HG03097 (cell line): ENCODE data around the gene FABP6.
A peak's percentile ranks its signal among the peaks of the same experiment; 100 is the strongest.
"Not testable (repeated sequence)": the region's sequence is repeated elsewhere in the genome, so short reads cannot be mapped to it uniquely, and the experiment has no call there.

Experiments used
- ATAC-seq: cut with Tn5 transposase; IDR thresholded peaks from one replicate; pipeline ENCODE4 v1.9.1; 2021; ENCODE audit not compliant: unreplicated experiment, low FRiP score

The FABP6 gene

DNA sequence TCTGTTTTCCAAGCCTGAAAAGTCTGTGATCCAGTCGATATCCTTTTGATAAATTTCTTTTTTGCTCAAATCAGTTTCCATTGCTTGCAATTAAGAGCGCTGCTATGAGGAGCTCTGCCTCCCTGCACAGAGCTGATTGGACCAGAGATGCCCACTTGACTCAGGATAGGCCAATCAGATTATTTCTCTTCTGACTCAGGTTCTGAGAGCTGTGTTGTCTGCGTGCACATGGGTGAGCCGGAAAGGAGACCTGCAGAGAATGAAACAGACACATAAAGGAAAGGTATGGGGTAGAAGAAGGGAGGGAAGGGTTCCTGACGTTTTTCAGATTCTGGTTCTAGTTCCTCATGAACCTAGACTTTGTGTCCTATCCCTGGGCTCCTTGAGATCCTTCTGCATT lies 15.8 kb upstream of the FABP6 start:
- ATAC-seq: no peak

DNA sequence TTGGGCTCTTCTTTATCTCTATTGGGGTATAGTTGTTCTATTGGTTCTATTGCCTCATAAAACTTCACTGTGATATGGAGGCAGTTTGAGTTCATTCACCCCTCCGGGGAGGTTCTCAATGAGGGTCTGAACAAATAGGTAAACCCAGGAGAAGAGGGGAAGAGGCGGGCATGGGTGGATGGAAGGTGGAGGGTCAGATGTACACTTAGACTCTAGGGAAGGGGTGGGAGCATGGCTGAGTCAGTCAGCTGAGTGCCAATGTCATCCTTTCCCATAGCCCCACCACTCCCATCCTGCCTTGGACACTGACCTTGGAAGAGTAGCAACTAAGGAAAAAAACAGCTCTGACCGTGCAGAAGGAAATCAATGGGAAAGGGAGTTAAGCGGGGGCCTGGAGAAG lies 9.9 kb upstream of the FABP6 start:
- no peak for ATAC-seq

DNA sequence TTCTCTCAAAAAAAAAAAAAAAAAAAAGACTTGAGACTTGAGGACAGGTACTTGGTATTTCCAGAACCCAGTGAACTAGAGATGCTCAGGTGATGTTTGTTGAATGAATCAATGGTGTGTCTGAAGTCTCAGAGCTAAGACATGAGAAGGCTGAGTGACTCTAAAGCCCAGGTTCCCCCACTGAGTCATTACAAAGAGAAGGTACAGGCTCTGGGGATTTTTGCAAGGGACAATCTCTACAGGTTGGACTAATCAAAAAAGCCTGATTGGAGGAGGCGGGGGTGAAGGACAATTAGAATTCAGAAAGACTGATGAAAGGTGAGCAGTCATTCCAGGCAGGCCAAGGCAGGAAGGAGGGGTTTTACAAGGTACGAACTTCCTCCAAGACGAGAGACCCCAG lies 8.2 kb upstream of the FABP6 start:
- no peak for ATAC-seq

DNA sequence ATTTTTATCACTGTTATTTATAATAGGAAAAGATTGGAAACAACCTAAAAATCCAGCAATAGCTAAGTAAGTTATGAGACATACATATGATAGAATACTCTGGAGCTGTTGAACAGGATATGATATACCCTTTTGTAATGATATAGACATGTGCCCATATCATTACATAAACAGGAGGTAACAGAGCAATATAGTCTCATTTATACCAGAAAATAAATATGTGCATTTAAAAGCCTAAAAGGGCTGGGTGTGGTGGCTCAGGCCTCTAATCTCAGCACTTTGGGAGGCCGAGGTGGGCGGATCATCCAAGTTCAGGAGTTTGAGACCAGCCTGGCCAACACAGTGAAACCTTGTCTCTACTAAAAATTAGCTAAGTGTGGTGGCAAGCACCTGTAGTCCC lies 2.3 kb upstream of the FABP6 start:
- no peak for ATAC-seq

DNA sequence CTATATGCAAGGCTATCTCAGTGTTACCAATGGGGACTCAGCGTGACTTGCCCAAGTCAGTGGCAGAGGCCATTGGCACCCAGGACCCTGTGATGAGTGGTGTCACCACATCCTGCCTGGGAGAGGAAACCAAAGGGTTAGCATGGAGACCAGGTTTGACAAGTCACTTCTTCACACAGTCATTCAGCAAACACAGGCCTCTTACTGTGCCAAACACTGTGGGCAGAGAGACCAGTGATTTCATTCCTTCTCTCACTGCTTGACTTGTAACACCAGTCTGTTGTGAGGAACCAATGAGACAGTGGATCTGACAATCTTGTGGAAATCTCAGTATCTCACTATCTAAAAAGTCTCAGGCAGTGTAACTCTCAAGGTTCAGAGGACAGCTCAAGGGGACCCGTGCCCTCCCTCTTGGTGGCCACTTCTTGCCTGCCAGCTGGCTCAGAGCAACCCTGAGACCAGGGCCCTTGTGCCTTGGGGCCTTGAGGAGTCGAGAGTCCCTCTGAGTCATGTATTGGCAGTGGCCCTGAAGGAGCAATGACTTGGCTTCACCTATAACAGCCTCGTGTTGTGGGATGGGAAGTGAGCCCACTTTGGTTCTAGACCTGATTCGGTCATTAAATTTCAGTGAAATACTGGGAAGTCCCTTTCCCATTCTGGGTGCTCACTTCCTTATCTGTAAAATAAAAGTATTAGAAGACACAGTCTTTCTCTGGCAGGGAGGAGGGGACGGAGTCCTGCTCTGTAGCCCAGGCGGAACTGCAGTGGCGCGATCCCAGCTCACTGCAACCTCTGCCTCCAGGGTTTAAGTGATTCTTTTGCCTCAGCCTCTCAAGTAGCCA lies 1.6 kb downstream of the FABP6 start:
- peak; percentile 58 for ATAC-seq

DNA sequence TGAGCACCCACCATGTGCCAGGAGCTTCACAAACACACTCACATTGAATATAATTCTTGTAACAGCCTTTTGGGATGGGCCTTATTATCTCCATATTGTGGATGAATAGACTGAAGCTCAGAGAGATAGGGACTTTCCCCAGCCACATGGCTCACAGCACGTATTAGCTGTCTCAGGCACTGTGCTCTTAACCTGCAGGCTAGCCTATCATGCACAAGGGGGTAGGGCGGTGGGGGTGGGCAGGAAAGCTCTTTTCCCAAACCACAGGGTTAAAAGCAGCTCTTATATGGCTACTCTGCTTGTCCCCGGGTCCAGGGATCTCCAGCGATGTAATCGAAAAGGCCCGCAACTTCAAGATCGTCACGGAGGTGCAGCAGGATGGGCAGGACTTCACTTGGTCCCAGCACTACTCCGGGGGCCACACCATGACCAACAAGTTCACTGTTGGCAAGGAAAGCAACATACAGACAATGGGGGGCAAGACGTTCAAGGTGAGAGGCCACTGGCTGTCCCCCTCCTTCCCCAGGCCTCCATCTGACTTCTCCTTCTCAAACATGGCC lies 2.6 kb downstream of the FABP6 start:
- no peak for ATAC-seq

DNA sequence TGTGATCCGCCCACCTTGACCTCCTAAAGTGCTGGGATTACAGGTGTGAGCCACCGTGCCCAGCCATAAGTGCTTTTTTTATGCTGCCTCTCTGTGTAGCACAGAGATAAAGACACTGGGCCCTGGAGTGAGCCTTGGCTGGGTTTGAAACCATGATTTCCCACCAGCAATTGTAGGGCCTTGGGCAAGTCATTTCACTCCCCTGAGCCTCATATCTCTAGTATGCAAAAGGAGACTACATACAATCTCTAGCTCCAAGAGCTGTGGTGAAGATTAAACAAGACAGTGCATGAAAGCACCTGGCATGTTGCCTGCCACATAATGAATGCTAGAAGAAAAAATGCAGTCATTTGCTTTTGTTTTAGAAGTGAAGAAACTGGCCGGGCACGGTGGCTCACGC lies 3.9 kb downstream of the FABP6 start:
- ATAC-seq: no peak

DNA sequence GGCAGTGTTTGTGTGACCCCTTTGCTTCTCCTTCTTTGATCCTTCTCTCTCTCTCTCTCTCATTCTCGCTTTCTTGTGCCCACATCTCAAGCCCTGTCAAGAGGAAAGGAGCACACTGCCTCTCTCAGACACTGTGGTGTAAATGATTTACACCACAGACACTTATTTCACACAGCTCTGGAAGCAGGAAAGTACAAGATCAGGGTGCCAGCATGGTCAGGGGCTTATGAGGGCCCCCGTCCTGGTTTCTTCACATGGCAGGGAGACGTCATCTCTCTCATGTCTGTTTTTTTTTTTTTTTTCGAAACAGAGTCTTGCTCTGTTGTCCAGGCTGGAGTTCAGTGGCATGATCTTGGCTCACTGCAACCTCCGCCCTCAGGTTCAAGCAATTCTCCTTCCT lies 6.4 kb downstream of the FABP6 start:
- ATAC-seq: no peak

DNA sequence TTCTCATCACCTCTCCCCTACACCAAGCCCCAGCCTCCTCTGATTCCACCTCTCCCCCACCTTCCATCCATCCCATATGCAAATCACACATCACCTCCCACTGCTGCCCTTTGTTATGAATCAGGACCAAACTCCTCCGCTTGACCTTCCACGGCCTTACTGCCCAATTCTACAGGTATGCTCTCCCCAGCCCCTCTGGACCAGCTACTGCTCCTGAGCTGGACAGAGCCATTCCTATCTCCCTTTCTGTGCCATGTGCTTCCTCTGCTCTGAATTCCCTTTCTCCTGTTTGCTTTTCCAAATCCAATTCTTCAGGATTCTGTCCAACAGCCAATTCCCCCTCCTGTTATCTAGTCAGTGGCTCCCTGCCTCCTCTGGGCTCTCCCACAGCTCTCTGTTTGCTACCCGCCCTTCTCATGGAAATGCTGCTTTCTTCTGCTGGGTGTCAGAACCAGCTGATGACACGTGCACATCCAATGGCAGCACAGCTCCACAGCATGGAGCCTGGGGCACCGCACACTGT lies 8.3 kb downstream of the FABP6 start:
- no peak for ATAC-seq

DNA sequence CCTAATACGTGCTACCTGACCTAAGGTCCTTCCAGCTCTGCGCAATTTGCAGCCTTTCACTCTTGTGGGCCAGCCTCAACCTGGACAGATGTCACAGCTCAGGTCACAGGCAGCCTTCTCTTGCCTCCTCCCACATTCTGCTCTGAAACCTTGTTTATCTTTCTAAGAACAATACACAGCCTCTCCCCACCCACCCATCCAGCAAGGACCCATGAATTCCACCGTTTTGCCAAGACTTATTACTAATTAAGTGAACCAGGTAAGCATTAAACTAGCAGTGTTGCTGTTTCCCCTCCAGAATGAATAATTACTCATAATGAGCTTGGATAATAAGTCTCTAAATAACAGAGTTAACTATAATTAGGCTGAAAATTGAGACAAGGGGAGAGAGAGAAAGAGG lies 11.0 kb downstream of the FABP6 start:
- ATAC-seq: no peak

DNA sequence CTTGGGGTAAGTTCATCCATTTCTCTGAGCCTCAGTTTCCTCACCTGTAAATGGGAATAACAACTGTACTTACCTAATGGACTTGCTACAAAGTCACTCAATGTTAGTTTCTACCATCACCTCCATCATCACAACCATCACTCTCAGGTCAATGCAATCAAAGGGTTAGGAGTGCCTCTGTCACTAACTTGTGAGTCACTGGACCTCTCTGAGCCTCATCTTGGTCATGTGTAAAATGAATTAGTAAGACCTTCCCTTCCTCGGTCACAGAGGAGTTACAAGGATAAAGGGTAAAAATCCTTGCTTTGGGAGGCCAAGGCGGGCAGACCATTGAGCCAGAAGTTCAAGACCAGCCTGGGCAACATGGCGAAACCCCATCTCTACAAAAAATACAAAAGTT lies 12.8 kb downstream of the FABP6 start:
- ATAC-seq: no peak

DNA sequence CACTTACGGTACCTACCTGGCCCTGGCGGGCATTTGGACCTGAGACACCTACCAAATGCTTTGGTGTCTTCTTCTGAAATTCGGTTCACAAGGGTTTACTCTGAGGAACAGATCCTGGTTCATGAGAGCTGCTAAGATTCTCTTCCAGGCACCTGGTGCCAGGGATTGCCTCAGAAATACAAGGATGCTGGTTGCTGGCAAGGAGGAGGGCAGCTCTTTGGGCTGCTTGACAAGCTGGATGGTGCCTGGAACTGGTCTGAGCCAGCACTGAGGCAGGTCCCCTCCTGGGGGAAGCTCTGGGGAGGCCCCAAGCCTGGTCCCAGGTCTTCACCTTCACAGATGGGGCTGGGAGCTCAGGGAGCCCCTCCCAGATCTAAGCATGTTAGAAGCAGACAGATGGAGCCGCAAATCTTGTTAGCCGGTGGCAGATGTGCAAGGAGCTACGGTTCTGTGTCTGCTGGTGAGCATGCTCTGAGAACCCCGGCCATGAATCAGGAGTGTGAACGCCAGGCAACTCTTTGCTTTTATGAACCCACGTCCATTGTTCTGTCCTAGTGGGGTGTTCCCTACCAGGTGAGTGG lies 16.3 kb downstream of the FABP6 start:
- no peak for ATAC-seq

DNA sequence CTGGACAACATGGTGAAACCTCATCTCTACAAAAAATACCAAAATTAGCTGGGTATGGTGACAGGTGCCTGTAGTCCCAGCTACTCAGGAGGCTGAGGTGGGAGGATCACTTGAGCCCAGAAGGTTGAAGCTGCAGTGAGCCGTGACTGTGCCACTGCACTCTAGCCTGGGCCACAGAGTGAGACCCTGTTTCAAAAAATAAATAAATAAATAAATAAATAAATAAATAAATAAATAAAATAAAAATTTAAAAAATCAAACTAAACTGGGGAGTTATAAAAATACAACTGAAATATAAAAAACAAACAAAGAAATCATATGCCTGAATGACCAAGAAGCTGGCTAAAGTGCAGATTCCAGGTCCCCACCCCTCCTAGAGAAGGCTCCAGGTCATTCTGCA lies 20.3 kb downstream of the FABP6 start:
- not testable (repeated sequence) for ATAC-seq

DNA sequence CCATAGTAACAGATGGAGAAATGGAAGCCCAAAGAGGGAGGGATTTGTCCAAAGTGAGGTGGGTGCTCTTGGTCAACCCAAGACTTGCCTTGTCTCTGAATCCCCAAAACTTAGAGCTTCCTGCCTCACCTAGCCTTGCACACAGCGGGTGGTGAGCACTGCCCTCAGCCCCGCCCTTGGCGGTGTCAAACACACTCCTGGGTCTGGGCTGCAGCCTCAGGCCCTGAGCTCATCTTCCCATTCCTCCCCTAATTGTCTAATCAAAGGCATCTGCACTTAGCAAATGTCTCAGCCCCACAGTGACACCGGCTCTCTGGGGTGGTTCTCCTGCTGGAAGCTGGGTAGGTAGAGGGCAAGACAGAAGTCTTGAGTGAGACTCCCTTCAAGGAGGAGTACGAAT lies 20.9 kb downstream of the FABP6 start:
- ATAC-seq: no peak

DNA sequence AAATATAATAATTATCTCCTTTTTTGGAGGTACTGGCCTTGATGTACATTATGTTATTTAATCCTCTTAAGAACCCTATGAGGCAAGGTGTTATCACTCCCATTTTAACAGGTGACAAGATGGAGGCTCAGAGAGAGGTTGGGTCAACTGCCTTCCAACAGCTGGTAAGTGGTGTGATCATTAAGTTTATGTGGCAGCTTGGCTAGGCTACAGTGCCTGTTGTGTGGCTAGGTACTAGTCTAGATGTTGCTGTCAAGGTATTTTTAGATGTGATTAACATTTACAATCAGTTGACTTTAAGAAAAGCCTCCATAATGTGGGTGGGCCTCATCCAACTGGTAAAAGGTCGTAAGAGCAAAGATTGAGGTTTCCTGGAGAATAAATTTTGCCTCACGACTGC lies 21.5 kb downstream of the FABP6 start:
- no peak for ATAC-seq

DNA sequence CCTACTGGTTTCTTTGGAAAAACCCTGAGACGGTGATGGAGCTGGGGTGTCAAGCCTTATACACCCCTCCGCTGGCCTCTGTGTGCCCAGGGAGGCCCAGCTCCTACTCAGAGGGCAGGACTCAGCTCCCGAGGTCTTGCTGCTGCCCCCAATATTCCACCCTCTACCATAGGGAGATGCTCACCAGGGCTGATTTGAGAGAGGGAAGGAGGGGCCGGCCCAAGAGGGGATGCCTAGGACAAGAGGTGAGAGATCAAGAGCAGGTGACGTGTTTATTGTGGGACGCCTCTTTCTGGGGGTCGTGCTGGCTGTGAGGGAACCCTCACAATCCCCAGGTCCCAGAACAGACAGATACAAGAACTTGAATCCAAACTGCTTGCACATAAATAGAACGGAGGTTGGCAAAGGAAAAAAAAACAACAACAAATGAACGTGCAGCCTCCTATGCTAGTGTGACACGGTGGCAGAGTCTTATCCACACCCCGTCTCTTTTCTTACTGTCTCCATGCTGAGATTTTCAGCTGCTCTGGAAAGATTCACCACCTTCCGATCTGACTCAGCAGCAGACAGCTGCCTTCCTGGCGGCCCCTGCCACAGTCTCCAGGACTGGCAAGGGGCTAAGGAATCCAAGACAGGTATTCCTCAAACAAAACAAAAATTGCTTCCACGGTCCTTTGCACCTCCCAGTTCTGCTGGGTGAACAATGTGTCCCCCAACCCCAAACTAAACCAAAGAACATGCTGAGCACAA lies 22.3 kb downstream of the FABP6 start:
- ATAC-seq: no peak

DNA sequence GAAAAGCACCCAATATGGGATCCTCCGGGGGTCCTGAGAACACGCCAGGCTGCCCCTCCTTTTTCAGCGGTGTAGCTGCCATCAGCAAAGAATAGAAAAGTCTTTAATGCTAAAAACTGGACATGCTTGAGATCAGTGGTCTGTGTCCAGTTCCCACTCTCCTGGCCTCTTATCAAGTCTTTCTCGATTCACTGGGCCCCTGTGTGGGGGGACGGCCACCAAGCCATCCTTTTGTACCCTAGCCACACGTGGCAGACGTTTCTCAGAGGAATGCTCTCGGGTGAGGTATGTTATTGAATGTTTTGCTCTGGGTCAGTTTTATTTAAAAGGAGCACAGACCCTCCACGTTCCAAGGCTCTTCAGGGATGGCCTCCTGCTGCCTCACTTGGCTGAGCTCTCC lies 23.6 kb downstream of the FABP6 start:
- ATAC-seq: no peak

DNA sequence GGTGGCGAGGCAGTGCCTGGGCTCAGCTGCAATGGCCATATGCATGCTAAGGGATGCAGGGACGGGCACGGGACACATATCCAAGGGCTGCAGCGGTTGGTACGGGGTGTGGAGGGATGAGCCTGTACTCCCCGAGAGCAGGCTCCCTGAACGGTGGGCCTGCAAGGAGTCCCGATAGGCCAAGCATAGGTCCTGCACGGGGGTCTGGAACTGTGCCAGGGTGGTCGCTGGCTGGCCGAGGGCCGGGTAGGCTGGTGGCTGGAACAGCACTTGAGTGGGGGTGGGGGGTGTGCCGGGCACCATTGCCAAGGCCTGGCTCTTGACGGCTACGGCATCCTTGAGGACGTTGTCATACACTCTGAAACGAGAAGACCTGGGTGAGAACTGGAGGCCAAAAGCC lies 24.1 kb downstream of the FABP6 start:
- no peak for ATAC-seq

DNA sequence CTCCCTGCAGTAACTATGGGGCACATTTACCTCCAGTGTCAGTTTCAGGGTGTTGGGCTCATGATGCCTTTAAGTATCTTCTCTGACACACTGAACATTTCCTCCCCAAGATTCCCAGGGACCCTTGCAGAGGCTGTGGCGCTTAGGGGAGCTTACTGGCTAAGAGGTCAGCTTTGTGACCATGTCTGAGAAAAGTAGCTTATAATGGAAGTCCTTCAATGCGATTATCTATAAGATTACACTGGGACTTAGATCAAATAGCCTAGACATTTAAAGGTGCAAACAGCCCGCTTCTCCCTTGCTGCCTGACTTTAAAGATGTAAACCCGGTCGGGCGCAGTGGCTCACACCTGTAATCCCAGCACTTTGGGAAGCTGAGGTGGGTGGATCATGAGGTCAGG lies 25.4 kb downstream of the FABP6 start:
- ATAC-seq: no peak

DNA sequence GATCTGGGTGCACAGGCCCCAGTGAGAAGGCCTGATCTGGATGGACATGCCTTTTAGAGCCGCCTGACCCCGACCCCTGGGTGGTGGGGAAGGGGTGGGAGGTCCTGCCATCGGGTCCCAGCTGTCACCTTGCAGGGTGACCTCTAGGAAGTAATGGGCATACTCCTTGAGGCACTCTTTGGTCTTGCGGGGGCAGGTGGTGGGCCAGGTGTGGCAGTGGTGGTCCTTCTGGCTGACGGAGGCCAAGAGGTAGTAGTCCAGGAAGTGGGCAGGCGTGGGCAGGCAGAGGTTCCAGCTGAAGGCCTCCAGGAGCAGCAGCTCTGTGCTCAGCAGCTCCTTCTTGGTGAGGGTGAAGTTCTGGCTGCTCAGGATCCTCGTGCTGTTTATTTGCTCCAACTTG lies 30.0 kb downstream of the FABP6 start:
- ATAC-seq: no peak
